ENCODE data around the gene FGR.

The FGR gene

DNA sequence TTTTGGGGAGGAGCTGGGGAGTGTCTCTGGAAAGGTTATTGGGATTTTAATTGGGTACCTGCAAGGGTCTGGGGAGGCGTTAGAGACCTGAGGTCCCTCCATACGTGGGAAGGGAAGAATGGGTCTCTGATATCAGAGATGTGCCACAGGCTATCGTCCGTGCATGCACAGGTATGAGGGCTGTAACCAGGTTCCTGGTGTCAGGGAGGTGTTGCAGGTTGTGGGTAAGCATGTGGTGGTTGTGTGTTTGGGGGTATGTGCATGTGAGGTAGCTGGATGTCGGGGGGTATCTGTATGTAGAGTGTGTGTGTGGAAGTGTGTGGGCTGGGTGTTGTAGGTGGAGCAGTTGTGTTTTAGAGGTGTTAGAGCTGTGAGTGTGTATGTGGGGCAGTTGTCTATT lies 39.4 kb downstream of the FGR start:
- DNase-seq (ENCODE audit: extremely low read depth, low read depth), result no peak
- H3K4me3 ChIP-seq (replicated peaks; ENCODE audit: low read depth, low read length), result no peak overlapping the region

DNA sequence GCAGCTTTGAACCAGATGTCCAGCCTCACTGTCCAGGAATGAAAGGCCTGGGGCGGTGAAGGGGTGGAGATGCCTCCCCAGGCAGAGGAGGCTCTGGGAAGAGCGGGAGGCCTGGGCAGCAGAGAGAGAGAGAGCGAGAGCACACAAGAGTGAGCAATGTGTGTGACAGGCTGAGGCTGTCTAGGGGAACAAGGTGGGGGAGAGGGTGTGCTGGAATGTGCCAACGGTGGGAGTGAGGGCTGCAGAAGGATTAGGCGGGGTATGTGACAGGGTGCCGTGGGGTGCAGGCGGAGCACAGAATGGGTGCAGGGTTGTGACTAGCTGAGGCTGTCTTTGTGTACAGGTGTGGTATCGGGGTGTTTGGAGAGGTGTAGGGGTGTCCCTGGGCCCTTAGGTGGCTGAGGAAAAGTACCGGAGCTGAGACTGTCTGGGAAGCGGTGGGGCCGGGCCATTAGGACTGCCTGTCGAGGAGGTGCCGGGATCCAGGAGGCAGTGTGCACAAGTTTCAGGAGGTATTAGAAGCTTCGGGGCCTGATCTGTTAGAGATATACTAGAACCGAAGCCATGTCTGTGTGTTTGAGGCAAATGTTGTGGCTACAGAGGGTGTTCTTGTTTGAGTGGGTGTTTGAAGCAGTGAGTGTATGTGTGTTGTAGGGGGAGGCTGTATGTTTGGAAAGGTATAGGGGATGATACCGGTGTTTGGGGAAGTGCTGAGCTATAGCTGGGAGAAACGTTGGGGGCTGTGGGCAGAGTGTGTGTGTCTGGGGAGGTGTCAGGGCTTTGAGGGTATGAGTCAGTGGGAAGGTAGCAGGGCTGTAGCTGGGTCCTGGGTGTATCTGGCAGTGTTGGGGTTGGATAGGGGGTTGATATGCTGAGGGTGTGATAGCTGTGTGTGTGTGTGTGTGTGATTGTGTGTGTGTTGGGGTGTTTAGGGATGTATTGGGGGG lies 40.1 kb downstream of the FGR start:
- H3K4me3 ChIP-seq (replicated peaks; ENCODE audit: low read depth, low read length), result no peak overlapping the region
- TF ChIP-seq, protein P1, sequence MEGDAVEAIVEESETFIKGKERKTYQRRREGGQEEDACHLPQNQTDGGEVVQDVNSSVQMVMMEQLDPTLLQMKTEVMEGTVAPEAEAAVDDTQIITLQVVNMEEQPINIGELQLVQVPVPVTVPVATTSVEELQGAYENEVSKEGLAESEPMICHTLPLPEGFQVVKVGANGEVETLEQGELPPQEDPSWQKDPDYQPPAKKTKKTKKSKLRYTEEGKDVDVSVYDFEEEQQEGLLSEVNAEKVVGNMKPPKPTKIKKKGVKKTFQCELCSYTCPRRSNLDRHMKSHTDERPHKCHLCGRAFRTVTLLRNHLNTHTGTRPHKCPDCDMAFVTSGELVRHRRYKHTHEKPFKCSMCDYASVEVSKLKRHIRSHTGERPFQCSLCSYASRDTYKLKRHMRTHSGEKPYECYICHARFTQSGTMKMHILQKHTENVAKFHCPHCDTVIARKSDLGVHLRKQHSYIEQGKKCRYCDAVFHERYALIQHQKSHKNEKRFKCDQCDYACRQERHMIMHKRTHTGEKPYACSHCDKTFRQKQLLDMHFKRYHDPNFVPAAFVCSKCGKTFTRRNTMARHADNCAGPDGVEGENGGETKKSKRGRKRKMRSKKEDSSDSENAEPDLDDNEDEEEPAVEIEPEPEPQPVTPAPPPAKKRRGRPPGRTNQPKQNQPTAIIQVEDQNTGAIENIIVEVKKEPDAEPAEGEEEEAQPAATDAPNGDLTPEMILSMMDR (IDR thresholded peaks at IDR 0.05; ENCODE audit: low read depth, low read length, missing control alignments), result no peak
- DNase-seq (ENCODE audit: extremely low read depth, low read depth), result no peak

More for the DNA sequence above, 39.4 kb downstream of the FGR start:
- TF ChIP-seq, protein P1 (IDR thresholded peaks at IDR 0.05; ENCODE audit: low read depth, low read length, missing control alignments), result no peak

DNA sequence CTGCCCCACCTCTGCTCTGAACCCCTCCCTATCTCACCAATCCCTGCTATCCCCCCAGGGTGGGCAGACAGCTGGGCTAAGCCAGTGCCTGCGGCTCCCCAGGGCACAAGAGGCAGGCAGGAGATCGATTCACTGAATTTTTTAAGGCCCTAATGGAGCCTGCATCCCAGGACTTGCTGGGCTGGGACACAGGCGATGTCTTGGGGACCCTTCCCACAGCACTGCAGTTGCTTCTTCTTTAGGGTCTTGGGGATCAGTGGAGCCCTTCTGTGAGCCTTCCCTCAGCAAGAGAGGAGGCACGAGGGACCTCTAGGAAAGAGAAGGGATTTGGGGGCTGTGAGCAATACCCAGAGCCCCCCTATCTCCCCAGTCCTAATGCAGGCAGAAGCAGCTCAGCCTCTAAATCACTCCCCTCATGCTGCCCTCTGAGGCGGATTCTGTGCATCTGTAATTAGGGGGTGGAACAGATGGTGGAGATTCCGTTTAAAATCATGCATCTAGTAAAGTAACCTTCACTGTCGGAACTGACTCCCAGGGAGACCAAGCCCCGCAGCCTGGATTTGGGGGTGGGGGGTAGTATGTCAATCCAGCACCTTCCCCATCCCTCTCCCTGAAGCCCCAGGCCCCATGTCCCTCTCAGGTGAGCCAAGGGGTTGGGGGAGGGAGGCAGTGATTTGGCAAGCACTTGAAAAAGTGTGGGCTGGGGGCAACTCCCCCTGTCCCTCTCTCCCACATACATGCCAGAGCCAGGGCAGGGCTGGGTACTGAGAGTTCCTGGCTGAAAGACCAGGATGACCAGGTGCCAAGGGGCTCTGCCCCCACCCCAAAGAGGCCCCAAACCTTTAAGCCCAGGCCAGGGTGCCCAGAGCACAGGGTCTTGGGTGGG lies 41.1 kb downstream of the FGR start:
- DNase-seq (ENCODE audit: extremely low read depth, low read depth), result no peak
- H3K4me3 ChIP-seq (replicated peaks; ENCODE audit: low read depth, low read length), result no peak overlapping the region

DNA sequence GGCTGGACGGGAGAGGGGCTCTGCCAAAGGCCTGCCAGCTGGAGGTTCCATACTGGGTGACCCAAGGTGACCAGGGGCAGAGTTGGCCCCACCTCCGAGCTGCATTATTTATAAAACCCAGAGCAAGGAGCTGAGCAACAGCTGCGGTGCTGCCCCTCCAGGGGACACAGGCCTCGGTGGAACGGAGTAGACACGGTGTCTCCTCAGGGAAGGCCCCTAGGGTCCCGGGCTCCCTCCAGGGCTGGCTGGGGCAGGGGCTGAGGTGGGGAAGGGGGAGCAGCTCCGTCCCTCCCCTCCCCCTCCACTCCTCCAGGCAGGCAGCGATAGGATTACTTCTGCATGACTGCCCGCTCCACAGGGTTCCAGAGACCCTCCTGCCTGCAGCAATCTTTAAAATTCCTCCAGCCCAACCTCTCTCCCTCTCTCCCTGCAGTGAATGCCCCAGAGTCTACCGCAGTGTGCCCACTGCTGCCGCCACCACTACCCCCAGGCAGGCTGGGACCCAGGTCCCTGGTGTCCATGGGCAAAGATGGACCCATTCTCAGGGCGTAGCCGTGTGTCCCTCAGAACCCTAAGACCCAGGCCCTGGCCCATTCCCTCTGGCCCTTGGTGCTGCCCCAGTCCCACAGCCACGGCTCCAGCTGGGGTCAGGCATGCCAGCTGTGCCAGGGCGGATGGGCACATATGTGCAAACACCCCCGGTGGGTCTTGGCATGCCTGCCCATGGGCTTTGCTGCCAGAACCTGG lies 41.9 kb downstream of the FGR start:
- TF ChIP-seq, protein P1 (IDR thresholded peaks at IDR 0.05; ENCODE audit: low read depth, low read length, missing control alignments), result no peak
- DNase-seq (ENCODE audit: extremely low read depth, low read depth), result no peak
- H3K4me3 ChIP-seq (replicated peaks; ENCODE audit: low read depth, low read length), result no peak overlapping the region

More for the DNA sequence above, 41.1 kb downstream of the FGR start:
- TF ChIP-seq, protein P1 (IDR thresholded peaks at IDR 0.05; ENCODE audit: low read depth, low read length, missing control alignments), result no peak

DNA sequence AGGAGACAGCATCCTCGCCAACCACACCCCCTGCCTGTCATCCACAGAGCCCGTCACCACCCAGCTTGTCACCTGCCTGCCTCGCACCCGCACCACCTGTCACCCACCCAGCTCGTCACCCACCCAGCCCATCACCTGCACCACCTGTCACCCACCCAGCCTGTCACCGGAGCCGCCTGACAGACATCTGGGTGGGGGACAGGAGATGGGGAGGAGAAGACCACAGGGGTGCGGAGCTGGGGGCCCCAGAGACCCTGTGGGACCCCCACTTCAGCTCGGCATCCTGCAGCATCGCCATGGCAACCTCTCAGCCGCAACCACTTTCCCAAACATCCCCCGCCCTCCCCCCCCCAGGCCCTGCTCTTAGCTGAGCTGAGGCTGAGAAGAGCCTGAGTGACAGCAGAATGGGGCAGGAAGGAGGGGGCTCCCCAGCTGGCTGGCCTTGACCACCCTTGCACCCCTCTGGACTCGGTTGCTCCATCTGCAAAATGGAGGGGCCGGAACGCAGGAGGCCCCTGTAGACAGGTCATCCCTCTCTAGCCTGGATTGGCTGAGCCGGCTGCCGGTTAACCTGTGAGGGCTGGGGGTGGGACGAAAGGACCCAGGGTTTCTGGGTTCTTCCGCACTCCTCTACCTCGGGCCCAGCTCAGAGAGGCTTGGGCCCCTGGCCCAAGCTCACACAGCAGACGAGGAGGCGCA lies 42.6 kb downstream of the FGR start:
- TF ChIP-seq, protein P1 (IDR thresholded peaks at IDR 0.05; ENCODE audit: low read depth, low read length, missing control alignments), result no peak
- no peak overlapping the region for H3K4me3 ChIP-seq (replicated peaks; ENCODE audit: low read depth, low read length)
- DNase-seq (ENCODE audit: extremely low read depth, low read depth), result no peak

DNA sequence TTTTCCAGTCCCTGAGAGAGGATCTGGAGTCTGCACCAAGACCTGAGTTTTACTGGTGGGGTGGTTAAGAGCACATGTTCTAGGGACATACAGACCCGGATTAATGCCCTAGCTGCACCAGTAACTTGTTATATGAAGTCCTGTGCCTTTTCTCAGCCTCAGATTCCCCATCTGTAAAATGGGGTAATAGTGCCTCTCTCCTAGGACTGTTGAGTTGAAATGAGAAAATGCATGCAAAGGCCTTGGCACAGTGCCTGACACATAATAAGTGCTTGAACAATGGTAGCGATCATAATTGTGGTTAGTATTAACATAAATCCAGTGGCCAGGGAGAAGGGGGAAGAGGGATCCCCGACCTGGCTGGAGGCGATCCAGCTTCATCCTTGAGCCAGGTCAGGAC lies 43.4 kb downstream of the FGR start:
- TF ChIP-seq, protein P1 (IDR thresholded peaks at IDR 0.05; ENCODE audit: low read depth, low read length, missing control alignments), result no peak
- DNase-seq (ENCODE audit: extremely low read depth, low read depth), result no peak
- no peak overlapping the region for H3K4me3 ChIP-seq (replicated peaks; ENCODE audit: low read depth, low read length)
